Measurements from ENCODE around the gene ERMP1. TPM values are rescaled to one million over a fixed set of nuclear protein-coding genes. Genes with fewer than 3 reads are reported as not detected.

The ERMP1 gene
- total RNA-seq, 1 donor from 2014 or later: 4.2 TPM

DNA sequence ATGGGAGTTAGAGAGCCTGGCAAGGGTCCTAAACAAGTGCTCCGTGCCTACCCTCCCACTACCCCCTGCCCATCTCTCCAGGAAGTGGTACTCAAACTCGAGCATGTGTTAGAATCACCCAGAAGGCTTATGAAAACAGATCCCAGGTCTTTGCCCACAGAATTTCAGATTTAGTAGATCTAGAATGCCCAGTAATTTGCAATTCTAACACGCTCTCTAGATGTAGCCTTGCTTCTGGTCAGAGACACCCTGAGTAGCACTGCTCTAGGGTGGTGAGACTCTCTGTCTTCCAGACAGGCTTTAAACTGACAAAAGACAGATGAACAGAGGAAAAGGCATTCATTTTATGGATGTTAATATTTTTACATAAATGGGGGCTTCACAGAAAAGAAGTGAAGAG, 20.7 kb upstream of the ERMP1 start:
- Mint-ChIP-seq H3K27me3 (ENCODE audit: unreplicated experiment) (peaks cover 2% of the 10 kb centered on the region), H3K9me3 (ENCODE audit: unreplicated experiment) (no peaks in the 10 kb centered on the region), H3K4me1 (ENCODE audit: low read depth, unreplicated experiment) (no peaks in the 10 kb centered on the region), H3K36me3 (ENCODE audit: unreplicated experiment) (no peaks in the 10 kb centered on the region), H3K4me3 (ENCODE audit: unreplicated experiment) (no peak overlapping the region), H3K27ac (ENCODE audit: unreplicated experiment) (no peak overlapping the region)
- TF ChIP-seq CTCF (IDR thresholded peaks at IDR 0.05; ENCODE audit: partially characterized antibody, unreplicated experiment): no peak
- DNase-seq: no peak

DNA sequence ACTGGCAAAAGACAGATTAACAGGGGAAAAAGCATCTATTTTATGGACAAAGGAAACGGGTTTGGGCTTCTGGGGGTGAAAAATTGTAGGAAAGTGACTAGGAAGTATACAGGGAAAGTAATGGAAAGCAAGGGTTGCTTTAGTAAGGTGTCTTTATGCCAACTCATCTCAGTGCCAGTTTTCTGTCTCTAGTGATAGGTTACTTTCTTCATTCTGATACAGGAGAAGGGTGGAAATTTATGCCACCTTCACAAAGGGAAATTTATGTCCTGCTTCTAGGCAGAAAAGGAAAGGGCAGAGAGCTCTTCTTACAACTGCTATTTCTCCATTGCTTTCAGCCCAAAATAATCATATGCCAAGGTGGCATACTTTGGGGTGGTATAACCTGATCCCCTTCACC, 20.1 kb upstream of the ERMP1 start:
- Mint-ChIP-seq H3K9me3 (ENCODE audit: unreplicated experiment) (no peaks in the 10 kb centered on the region), H3K4me1 (ENCODE audit: low read depth, unreplicated experiment) (no peaks in the 10 kb centered on the region), H3K4me3 (ENCODE audit: unreplicated experiment) (no peak overlapping the region), H3K27me3 (ENCODE audit: unreplicated experiment) (peaks cover 2% of the 10 kb centered on the region), H3K27ac (ENCODE audit: unreplicated experiment) (no peak overlapping the region), H3K36me3 (ENCODE audit: unreplicated experiment) (no peaks in the 10 kb centered on the region)
- DNase-seq: no peak
- no peak for TF ChIP-seq CTCF (IDR thresholded peaks at IDR 0.05; ENCODE audit: partially characterized antibody, unreplicated experiment)

DNA sequence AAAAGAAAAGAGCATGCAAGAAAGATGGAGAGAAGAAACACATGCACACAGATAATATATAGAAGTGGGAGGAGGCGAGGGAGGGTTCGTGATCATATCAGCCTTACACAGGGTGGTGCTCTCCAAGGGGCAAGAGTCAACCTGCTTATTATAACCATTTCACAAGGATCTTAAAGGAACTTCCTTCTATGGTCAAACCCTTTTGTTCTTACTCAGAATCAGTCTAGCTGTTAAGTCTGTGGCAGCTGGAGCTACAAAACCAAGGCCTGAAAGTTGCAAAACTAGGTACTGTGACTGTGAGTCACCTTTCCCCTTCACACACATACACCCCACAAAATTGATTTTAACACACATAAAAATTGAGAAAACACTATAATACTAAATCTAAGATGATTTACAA, 18.5 kb upstream of the ERMP1 start:
- Mint-ChIP-seq H3K27ac (ENCODE audit: unreplicated experiment) (no peak overlapping the region), H3K4me3 (ENCODE audit: unreplicated experiment) (no peak overlapping the region)

GRCh38 chr9:5850724-5851122, 17.8 kb upstream of the ERMP1 start:
- H3K27me3 Mint-ChIP-seq (ENCODE audit: unreplicated experiment): peaks cover 2% of the 10 kb centered on the region
- no peak for TF ChIP-seq CTCF (IDR thresholded peaks at IDR 0.05; ENCODE audit: partially characterized antibody, unreplicated experiment)
- peaks cover 2% of the 10 kb centered on the region for H3K9me3 Mint-ChIP-seq (ENCODE audit: unreplicated experiment)
- no peak for DNase-seq
- H3K27ac Mint-ChIP-seq (ENCODE audit: unreplicated experiment): no peak overlapping the region
- H3K4me1 Mint-ChIP-seq (ENCODE audit: low read depth, unreplicated experiment): peaks cover 7% of the 10 kb centered on the region
- no peaks in the 10 kb centered on the region for H3K36me3 Mint-ChIP-seq (ENCODE audit: unreplicated experiment)
- H3K4me3 Mint-ChIP-seq (ENCODE audit: unreplicated experiment): no peak overlapping the region

More for the DNA sequence above, 18.5 kb upstream of the ERMP1 start:
- Mint-ChIP-seq H3K27me3 (ENCODE audit: unreplicated experiment) (peaks cover 2% of the 10 kb centered on the region), H3K4me1 (ENCODE audit: low read depth, unreplicated experiment) (peaks cover 6% of the 10 kb centered on the region), H3K9me3 (ENCODE audit: unreplicated experiment) (peaks cover 2% of the 10 kb centered on the region), H3K36me3 (ENCODE audit: unreplicated experiment) (no peaks in the 10 kb centered on the region)
- DNase-seq: no peak
- TF ChIP-seq CTCF (IDR thresholded peaks at IDR 0.05; ENCODE audit: partially characterized antibody, unreplicated experiment): no peak

DNA sequence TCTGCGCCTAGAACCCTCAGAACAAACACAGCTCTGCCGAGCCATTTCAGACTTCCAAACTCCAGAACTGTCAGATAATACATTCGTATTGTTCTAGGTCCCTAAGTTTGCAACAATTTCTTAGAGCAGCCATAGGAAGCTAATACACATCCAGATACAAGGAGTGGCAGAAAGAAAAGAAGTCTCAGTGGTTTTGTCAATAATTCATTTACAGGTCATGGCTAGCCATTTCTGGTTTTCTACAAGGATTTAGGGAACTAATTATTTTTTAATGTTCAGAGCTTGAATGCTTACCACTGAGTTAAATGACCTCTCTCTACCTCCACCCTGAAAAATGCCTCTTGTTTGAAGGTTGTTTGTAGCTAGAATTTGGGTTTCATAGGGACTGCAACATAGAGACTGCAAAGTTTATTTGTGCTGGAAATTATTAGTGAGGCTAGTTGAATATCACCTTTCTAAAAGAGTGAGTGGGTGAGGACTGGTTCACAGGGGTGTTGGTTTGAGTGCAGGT, 15.5 kb upstream of the ERMP1 start:
- no peak for TF ChIP-seq CTCF (IDR thresholded peaks at IDR 0.05; ENCODE audit: partially characterized antibody, unreplicated experiment)
- DNase-seq: no peak
- Mint-ChIP-seq H3K4me3 (ENCODE audit: unreplicated experiment) (no peak overlapping the region), H3K9me3 (ENCODE audit: unreplicated experiment) (peaks cover 2% of the 10 kb centered on the region), H3K27me3 (ENCODE audit: unreplicated experiment) (no peaks in the 10 kb centered on the region), H3K27ac (ENCODE audit: unreplicated experiment) (no peak overlapping the region), H3K36me3 (ENCODE audit: unreplicated experiment) (no peaks in the 10 kb centered on the region), H3K4me1 (ENCODE audit: low read depth, unreplicated experiment) (peaks cover 7% of the 10 kb centered on the region)

Data from glutamatergic neuron (in vitro differentiated cells).